GM12878 (cell line): ENCODE data around the gene ETV6. TPM values are rescaled to one million over a fixed set of nuclear protein-coding genes. Genes with fewer than 3 reads are reported as not detected.

ENCODE experiments used
- ATAC-seq: fragments of 200-7000 bp; cut with Tn5 transposase; 3 replicates; pipeline ENCODE4 v1.9.1; 2020; ENCODE audit warnings: mild to moderate bottlenecking, moderate library complexity
- BruUV-seq: library from RNA; stranded (reverse); fragments of 400-500 nt; replicated peaks from 2 replicates; lab custom pipeline; 2021; lab: Mats Ljungman, UMichigan
- CTCF ChIA-PET: fragments of 300-600 bp; sonication (Branson Sonifier 250); formaldehyde crosslinking; extraction: SDS; loops from one replicate; lab custom pipeline; 2021; ENCODE audit warnings: inconsistent platforms; lab: Yijun Ruan, JAX
- POLR2A ChIA-PET: fragments of 350-600 bp; formaldehyde crosslinking; extraction: SDS; loops from one replicate; lab custom pipeline; 2021; ENCODE audit warnings: inconsistent platforms; lab: Charles Lee
- RAD21 ChIA-PET: fragments of 300-600 bp; sonication (Branson Sonifier 250); formaldehyde crosslinking; loops from one replicate; lab custom pipeline; 2023; ENCODE audit warnings: antibody characterized with exemption; ENCODE audit not compliant: unreplicated experiment; lab: Charles Lee
- SMC1A ChIA-PET: fragments of 300-600 bp; sonication (Branson Sonifier 250); formaldehyde crosslinking; loops from one replicate; lab custom pipeline; 2023; ENCODE audit not compliant: unreplicated experiment, uncharacterized antibody; lab: Charles Lee
- DNase-seq: peaks from one replicate; pipeline ENCODE4 v3.0.0-alpha.2; 2011; ENCODE audit warnings: low read depth, low spot score
- FAIRE-seq: peaks from 3 replicates; lab custom pipeline; 2011; peaks lifted over from hg19 to GRCh38; lab: Jason Lieb, UNC
- H2AFZ ChIP-seq: 2 replicates; pipeline ENCODE4 v1.6.0; 2011; ENCODE audit warnings: low read depth, low read length, control low read depth; ENCODE audit not compliant: control insufficient read depth
- H3K27ac ChIP-seq: 2 replicates; pipeline ENCODE4 v1.5.1; 2011; ENCODE audit warnings: control low read depth; ENCODE audit not compliant: control insufficient read depth, insufficient read depth
- H3K27me3 ChIP-seq, 2 experiments: replicated peaks in 1 of 2; 2 replicates each; pipeline versions ENCODE4 v1.6.0 to v1.6.1; 2011; ENCODE audit warnings: low read length in 1 of 2; ENCODE audit not compliant: control insufficient read depth in 2 of 2, insufficient read depth in 2 of 2
- H3K36me3 ChIP-seq, 2 experiments: 2 replicates each; pipeline ENCODE4 v1.5.1; 2011; ENCODE audit warnings: low read length in 1 of 2; ENCODE audit not compliant: control insufficient read depth in 2 of 2, insufficient read depth in 2 of 2
- H3K4me1 ChIP-seq: 2 replicates; pipeline ENCODE4 v1.6.1; 2011; ENCODE audit warnings: mild to moderate bottlenecking, low read length, moderate library complexity, mixed read lengths; ENCODE audit not compliant: control insufficient read depth, insufficient read depth
- H3K4me2 ChIP-seq: 2 replicates; pipeline ENCODE4 v1.6.0; 2011; ENCODE audit warnings: control low read depth; ENCODE audit not compliant: control insufficient read depth, insufficient read depth
- H3K4me3 ChIP-seq: fragments of 200-600 bp; sonication (generic); 2 replicates; pipeline ENCODE4 v1.5.1; 2016
- H3K79me2 ChIP-seq: 2 replicates; pipeline ENCODE4 v1.6.0; 2011; ENCODE audit warnings: low read length; ENCODE audit not compliant: control insufficient read depth, insufficient read depth
- H3K9ac ChIP-seq: 2 replicates; pipeline ENCODE4 v1.8.0; 2011; ENCODE audit warnings: low read length, control low read depth, mixed read lengths; ENCODE audit not compliant: control insufficient read depth, insufficient read depth
- H3K9me3 ChIP-seq: replicated peaks from 3 replicates; pipeline ENCODE4 v1.5.1; 2011; ENCODE audit warnings: mild to moderate bottlenecking, low read length; ENCODE audit not compliant: control insufficient read depth, insufficient read depth
- H4K20me1 ChIP-seq: 2 replicates; pipeline ENCODE4 v1.6.0; 2011; ENCODE audit not compliant: control insufficient read depth, insufficient read depth
- ATF7 ChIP-seq: fragments of 450-650 bp; IDR thresholded peaks from 2 replicates; pipeline ENCODE4 v1.6.1; 2016; ENCODE audit warnings: low read depth, mild to moderate bottlenecking
- BHLHE40 ChIP-seq, 2 experiments: fragments of 450-650 bp in 1 of 2; IDR thresholded peaks; 2 replicates each; pipeline ENCODE4 v1.6.1; 2011 to 2017; ENCODE audit warnings: low read depth in 2 of 2, borderline replicate concordance in 1 of 2, improper control_type of control experiment in 1 of 2, low read length in 1 of 2, mild to moderate bottlenecking in 1 of 2
- BMI1 ChIP-seq: fragments of 450-650 bp; IDR thresholded peaks from 2 replicates; pipeline ENCODE4 v1.6.1; 2016; ENCODE audit warnings: mild to moderate bottlenecking, moderate library complexity, borderline replicate concordance
- CEBPB ChIP-seq, 2 experiments: fragments of 150-350 bp in 1 of 2; IDR thresholded peaks; 2 replicates each; pipeline ENCODE4 v1.6.1; 2012 to 2014; ENCODE audit warnings: low read depth in 2 of 2, low read length in 2 of 2, borderline replicate concordance in 1 of 2, inconsistent platforms in 1 of 2
- DPF2 ChIP-seq: fragments of 450-650 bp; IDR thresholded peaks from 2 replicates; pipeline ENCODE4 v1.6.1; 2017; ENCODE audit warnings: mild to moderate bottlenecking
- EP300 ChIP-seq, 2 experiments: fragments of 150-350 bp in 1 of 2; IDR thresholded peaks; 2 replicates each; pipeline ENCODE4 v1.6.1; 2011 to 2012; ENCODE audit warnings: low read depth in 2 of 2, low read length in 2 of 2, borderline replicate concordance in 1 of 2, improper control_type of control experiment in 1 of 2, inconsistent platforms in 1 of 2; ENCODE audit not compliant: control insufficient read depth in 1 of 2
- HDAC2 ChIP-seq: fragments of 200-600 bp; sonication (generic); IDR thresholded peaks from 2 replicates; pipeline ENCODE4 v1.6.1; 2017
- IKZF2 ChIP-seq, 2 experiments: fragments of 450-650 bp; IDR thresholded peaks; 2 replicates each; pipeline ENCODE4 v1.6.1; 2017; ENCODE audit warnings: mild to moderate bottlenecking in 2 of 2, moderate library complexity in 2 of 2
- MEF2B ChIP-seq: fragments of 450-650 bp; IDR thresholded peaks from 2 replicates; pipeline ENCODE4 v1.6.1; 2018; ENCODE audit warnings: mild to moderate bottlenecking, moderate library complexity; ENCODE audit not compliant: partially characterized antibody, poor library complexity, severe bottlenecking
- MTA2 ChIP-seq: fragments of 450-650 bp; IDR thresholded peaks from 2 replicates; pipeline ENCODE4 v1.6.1; 2016; ENCODE audit warnings: low read depth, mild to moderate bottlenecking, moderate library complexity
- MTA3 ChIP-seq: IDR thresholded peaks from 2 replicates; pipeline ENCODE4 v1.6.1; 2012; ENCODE audit warnings: low read length, inconsistent platforms, borderline replicate concordance
- NFYB ChIP-seq: IDR thresholded peaks from 2 replicates; pipeline ENCODE4 v1.6.1; 2011; ENCODE audit warnings: low read depth, mild to moderate bottlenecking, low read length, improper control_type of control experiment, moderate library complexity; ENCODE audit not compliant: insufficient read depth
- NR2C2 ChIP-seq: IDR thresholded peaks from 2 replicates; pipeline ENCODE4 v1.6.1; 2011; ENCODE audit warnings: borderline replicate concordance, low read depth; ENCODE audit not compliant: control insufficient read depth, insufficient read length
- RUNX3 ChIP-seq: IDR thresholded peaks from 2 replicates; pipeline ENCODE4 v1.6.1; 2012; ENCODE audit warnings: low read length, inconsistent platforms
- TCF3 ChIP-seq: IDR thresholded peaks from 2 replicates; pipeline ENCODE4 v1.6.1; 2012; ENCODE audit warnings: low read depth, mild to moderate bottlenecking, low read length, borderline replicate concordance; ENCODE audit not compliant: insufficient read depth
- WGBS: methylation state at CpG from one replicate; pipeline ENCODE4 v1.1.6; 2016; ENCODE audit warnings: low lambda C conversion rate; ENCODE audit not compliant: insufficient replicate concordance, insufficient coverage; ENCODE audit errors: missing lambda C conversion rate; 5-methylcytosine and 5-hydroxymethylcytosine counted together
- in situ Hi-C: fragments of 300-500 bp; cut with MboI; formaldehyde crosslinking; loops from 9 replicates; pipeline ENCODE4 v1.14.3; 2018; ENCODE audit warnings: mixed read lengths
- intact Hi-C: fragments of 100-400 bp; cut with micrococcal nuclease; formaldehyde crosslinking; loops from one replicate; pipeline ENCODE4 v1.14.2; 2022; ENCODE audit not compliant: unreplicated experiment
- polyA plus RNA-seq, 11 experiments: library from polyadenylated mRNA; depleted of rRNA in 4 of 11; unstranded in 6 of 11; stranded (reverse) in 5 of 11; fragments of >200 nt; fragmentation: Nextera tagmentation in 4 of 11; fragmentation: Illumina TruSeq in 1 of 11; extraction: Ambion mirVana in 4 of 11; extraction: Trizol in 1 of 11; gene quantifications; 1 replicate in 1 of 11; 2 replicates in 10 of 11; pipeline versions ENCODE4 v1.2.1 to v1.2.3, GENCODE V29; 2011 to 2016; ENCODE audit warnings: inconsistent platforms in 2 of 11, missing spikeins in 2 of 11, low read depth in 1 of 11
- total RNA-seq, 4 experiments: library from RNA; depleted of rRNA in 3 of 4; stranded (reverse); fragments of >200 nt in 3 of 4; fragmentation: Illumina TruSeq in 1 of 4; extraction: Trizol in 1 of 4; gene quantifications; 2 replicates each; pipeline versions ENCODE4 v1.2.1 to v1.2.3, GENCODE V29; 2013 to 2021
- TF ChIP-seq, protein P1 (sequence below): fragments of 450-650 bp; IDR thresholded peaks from 2 replicates; pipeline ENCODE4 v1.6.1; 2017; ENCODE audit warnings: low read depth, mild to moderate bottlenecking, moderate library complexity
- TF ChIP-seq, protein P2 (sequence below): fragments of 450-650 bp; IDR thresholded peaks from 2 replicates; pipeline ENCODE4 v1.6.1; 2016; ENCODE audit warnings: mild to moderate bottlenecking
- TF ChIP-seq, protein P3 (sequence below): IDR thresholded peaks from 2 replicates; pipeline ENCODE4 v1.6.1; 2012; ENCODE audit warnings: low read length, inconsistent platforms

Gene ETV6
- total and polyA plus RNA-seq, 10 of the 15 experiments (the other 5 are each of a cell fraction or from before 2014, with no cell fraction given) = 6.6 to 74.8 (median 24.6) TPM

DNA sequence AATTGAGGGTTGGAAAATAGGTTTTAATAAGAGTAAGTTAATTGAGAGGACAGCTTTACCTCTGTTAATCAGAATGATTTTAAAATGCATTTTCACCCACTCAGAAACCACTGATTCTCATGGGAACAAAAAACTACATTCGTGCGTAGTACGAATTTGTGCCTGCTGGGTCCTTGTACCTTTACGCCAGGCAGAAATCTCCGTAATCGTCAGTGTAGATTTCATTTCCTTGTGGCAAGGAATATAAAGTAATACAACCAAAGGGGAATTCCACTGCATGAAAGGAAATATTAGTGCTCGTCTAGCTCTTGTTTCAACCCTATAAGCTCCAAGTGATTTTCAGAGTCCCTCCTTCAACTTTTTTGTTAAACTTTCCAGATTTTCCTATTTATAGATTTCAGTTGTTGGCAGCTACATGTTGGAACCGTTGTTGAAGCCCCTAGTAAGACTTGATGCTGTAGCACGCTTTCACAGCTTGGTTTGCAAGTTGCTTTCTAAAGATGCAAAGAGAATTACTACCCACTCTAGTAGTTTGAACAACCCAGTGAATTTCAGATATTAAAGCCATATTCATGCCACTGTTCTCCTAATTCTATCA is 90.6 kb downstream of the ETV6 start:
- H3K4me3 ChIP-seq = no peak overlapping the region
- in situ Hi-C loops (no loop called here), intact Hi-C loops (no loop called here)
- no peak for FAIRE-seq
- peaks cover 63% of the 10 kb centered on the region for H3K4me1 ChIP-seq
- no peak overlapping the region for H2AFZ ChIP-seq
- peak overlapping the region; percentile 81 for H3K27ac ChIP-seq
- no peaks in the 10 kb centered on the region; the same call in 2 of the 3 replicates for H3K9me3 ChIP-seq
- POLR2A ChIA-PET = interaction anchor here (0.6 to 2.8 kb wide), 7 partner anchors 8 to 198 kb away, joined by 3 to 8 read pairs (median 6); no protein-coding TSS in a partner anchor
- SMC1A ChIA-PET = interaction anchor here (0.6 to 35.4 kb wide), 13 partner anchors 13 to 293 kb away, joined by 3 to 1116 read pairs (median 4); no protein-coding TSS in a partner anchor
- ATAC-seq = peak; percentile 62
- H3K27me3 ChIP-seq = no peaks in the 10 kb centered on the region
- no peak for DNase-seq
- RAD21 ChIA-PET = interaction anchor here (1.0 to 16.8 kb wide), 10 partner anchors 9 to 294 kb away, joined by 3 to 399 read pairs (median 6); no protein-coding TSS in a partner anchor
- H4K20me1 ChIP-seq = no peaks in the 10 kb centered on the region
- H3K4me2 ChIP-seq = peak overlapping the region; percentile 47
- CTCF ChIA-PET = interaction anchor here (0.6 to 2.0 kb wide), 8 partner anchors 10 to 297 kb away, joined by 3 to 9 read pairs (median 4); no protein-coding TSS in a partner anchor
- no TSS peak for BruUV-seq
- 81% methylated on average over 9 of the region's 9 CpGs for WGBS
- peaks cover 0 to 20% of the 10 kb centered on the region in 2 experiments for H3K36me3 ChIP-seq
- H3K9ac ChIP-seq = peak overlapping the region; percentile 43
- H3K79me2 ChIP-seq = peaks cover 96% of the 10 kb centered on the region
- TF ChIP-seq MEF2B (peak; percentile 87), BMI1 (no peak), IKZF2 (IDR thresholded peaks at IDR 0.05) (peak; percentile 56 to 62; a peak in 3 of 4 replicates), CEBPB (IDR thresholded peaks at IDR 0.05; ENCODE audit: borderline replicate concordance in 1 of 2, low read depth in 2 of 2, low read length in 2 of 2) (no peak), DPF2 (0 out of 2 replicates have a peak, but pooled peaks have one; percentile 24), MTA3 (no peak), MTA2 (peak; percentile 65), HDAC2 (no peak), TCF3 (no peak), NFYB (no peak), RUNX3 (peak; percentile 38), BHLHE40 (IDR thresholded peaks at IDR 0.05; ENCODE audit: borderline replicate concordance in 1 of 2, low read depth in 2 of 2, low read length in 1 of 2) (peak in 1 of 2 experiments; percentile 7; a peak in 1 of 4 replicates), NR2C2 (no peak), EP300 (IDR thresholded peaks at IDR 0.05; ENCODE audit: borderline replicate concordance in 1 of 2, control insufficient read depth in 1 of 2, low read depth in 2 of 2, low read length in 2 of 2) (peak in 1 of 2 experiments; percentile 71; a peak in 1 of 4 replicates), ATF7 (0 out of 2 replicates have a peak, but pooled peaks have one; percentile 11)
- TF ChIP-seq, protein P1, sequence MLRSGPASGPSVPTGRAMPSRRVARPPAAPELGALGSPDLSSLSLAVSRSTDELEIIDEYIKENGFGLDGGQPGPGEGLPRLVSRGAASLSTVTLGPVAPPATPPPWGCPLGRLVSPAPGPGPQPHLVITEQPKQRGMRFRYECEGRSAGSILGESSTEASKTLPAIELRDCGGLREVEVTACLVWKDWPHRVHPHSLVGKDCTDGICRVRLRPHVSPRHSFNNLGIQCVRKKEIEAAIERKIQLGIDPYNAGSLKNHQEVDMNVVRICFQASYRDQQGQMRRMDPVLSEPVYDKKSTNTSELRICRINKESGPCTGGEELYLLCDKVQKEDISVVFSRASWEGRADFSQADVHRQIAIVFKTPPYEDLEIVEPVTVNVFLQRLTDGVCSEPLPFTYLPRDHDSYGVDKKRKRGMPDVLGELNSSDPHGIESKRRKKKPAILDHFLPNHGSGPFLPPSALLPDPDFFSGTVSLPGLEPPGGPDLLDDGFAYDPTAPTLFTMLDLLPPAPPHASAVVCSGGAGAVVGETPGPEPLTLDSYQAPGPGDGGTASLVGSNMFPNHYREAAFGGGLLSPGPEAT = peak; percentile 70; the same call in 1 of the 2 replicates
- TF ChIP-seq, protein P2, sequence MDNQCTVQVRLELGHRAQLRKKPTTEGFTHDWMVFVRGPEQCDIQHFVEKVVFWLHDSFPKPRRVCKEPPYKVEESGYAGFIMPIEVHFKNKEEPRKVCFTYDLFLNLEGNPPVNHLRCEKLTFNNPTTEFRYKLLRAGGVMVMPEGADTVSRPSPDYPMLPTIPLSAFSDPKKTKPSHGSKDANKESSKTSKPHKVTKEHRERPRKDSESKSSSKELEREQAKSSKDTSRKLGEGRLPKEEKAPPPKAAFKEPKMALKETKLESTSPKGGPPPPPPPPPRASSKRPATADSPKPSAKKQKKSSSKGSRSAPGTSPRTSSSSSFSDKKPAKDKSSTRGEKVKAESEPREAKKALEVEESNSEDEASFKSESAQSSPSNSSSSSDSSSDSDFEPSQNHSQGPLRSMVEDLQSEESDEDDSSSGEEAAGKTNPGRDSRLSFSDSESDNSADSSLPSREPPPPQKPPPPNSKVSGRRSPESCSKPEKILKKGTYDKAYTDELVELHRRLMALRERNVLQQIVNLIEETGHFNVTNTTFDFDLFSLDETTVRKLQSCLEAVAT = 0 out of 2 replicates have a peak, but pooled peaks have one; percentile 34
- TF ChIP-seq, protein P3, sequence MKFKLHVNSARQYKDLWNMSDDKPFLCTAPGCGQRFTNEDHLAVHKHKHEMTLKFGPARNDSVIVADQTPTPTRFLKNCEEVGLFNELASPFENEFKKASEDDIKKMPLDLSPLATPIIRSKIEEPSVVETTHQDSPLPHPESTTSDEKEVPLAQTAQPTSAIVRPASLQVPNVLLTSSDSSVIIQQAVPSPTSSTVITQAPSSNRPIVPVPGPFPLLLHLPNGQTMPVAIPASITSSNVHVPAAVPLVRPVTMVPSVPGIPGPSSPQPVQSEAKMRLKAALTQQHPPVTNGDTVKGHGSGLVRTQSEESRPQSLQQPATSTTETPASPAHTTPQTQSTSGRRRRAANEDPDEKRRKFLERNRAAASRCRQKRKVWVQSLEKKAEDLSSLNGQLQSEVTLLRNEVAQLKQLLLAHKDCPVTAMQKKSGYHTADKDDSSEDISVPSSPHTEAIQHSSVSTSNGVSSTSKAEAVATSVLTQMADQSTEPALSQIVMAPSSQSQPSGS = no peak
